ENCODE data around the gene CCDC137.
"Not testable (repeated sequence)": the region's sequence is repeated elsewhere in the genome, so short reads cannot be mapped to it uniquely, and the experiment has no call there.

CCDC137 gene

DNA sequence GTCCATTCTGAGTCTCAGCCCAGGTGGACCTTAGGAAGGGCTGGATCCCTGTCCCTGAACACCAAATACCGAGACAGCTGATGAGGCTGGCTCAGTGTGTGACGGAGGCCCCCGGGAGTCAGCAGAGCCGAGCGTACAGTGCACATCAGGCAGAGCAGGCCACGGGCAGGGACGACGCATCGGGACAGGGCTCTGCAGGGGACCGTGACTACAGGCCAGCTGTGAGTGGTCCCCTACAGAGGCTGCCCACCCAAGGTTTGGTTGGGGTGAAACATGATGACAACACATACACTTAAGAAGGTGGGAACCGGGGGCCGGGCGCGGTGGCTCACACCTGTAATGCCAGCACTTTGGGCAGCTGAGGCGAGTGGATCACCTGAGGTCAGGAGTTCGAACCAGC, 6.4 kb downstream of the CCDC137 start:
- no peak overlapping the region for H3K27ac ChIP-seq
- no peak for TF ChIP-seq ZFX (IDR thresholded peaks at IDR 0.05)
- TF ChIP-seq, protein P1, sequence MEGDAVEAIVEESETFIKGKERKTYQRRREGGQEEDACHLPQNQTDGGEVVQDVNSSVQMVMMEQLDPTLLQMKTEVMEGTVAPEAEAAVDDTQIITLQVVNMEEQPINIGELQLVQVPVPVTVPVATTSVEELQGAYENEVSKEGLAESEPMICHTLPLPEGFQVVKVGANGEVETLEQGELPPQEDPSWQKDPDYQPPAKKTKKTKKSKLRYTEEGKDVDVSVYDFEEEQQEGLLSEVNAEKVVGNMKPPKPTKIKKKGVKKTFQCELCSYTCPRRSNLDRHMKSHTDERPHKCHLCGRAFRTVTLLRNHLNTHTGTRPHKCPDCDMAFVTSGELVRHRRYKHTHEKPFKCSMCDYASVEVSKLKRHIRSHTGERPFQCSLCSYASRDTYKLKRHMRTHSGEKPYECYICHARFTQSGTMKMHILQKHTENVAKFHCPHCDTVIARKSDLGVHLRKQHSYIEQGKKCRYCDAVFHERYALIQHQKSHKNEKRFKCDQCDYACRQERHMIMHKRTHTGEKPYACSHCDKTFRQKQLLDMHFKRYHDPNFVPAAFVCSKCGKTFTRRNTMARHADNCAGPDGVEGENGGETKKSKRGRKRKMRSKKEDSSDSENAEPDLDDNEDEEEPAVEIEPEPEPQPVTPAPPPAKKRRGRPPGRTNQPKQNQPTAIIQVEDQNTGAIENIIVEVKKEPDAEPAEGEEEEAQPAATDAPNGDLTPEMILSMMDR (conservative IDR thresholded peaks at IDR 0.05): no peak

DNA sequence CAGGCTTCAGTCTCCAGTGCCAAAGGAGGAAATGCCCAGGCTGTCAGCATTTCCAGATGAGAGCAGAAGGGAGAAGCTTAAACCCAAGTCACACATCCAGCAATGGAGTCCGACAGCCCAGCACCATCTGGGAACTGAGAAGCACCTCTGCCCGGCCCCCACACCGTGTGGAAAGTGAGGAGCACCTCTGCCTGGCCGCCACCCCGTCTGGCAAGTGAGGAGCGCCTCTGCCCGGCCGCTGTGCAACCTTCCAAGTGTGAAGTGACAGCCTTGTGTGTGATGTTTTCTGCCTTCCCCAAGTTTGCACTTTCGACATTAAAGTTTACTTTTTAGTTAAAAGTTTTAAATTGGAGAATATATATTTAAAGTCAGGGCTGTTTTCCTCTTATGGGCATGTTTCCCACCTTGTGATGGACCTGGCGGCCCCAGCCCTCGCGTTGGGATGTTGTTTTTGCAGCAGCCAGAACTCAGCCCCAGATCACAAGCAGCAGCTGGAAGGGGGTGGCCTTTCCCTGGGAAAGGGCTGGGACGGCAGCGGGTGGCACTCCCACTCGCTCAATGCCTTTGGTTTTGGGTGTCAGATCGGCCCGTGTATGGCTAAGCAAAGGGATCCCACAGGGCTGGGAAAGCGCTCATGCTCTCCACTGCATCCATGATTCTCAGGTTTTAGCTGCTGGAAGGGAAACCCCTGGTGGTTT, 7.2 kb downstream of the CCDC137 start:
- TF ChIP-seq ZFX (IDR thresholded peaks at IDR 0.05): no peak
- TF ChIP-seq, protein P1 (conservative IDR thresholded peaks at IDR 0.05): no peak
- H3K27ac ChIP-seq: no peak overlapping the region

DNA sequence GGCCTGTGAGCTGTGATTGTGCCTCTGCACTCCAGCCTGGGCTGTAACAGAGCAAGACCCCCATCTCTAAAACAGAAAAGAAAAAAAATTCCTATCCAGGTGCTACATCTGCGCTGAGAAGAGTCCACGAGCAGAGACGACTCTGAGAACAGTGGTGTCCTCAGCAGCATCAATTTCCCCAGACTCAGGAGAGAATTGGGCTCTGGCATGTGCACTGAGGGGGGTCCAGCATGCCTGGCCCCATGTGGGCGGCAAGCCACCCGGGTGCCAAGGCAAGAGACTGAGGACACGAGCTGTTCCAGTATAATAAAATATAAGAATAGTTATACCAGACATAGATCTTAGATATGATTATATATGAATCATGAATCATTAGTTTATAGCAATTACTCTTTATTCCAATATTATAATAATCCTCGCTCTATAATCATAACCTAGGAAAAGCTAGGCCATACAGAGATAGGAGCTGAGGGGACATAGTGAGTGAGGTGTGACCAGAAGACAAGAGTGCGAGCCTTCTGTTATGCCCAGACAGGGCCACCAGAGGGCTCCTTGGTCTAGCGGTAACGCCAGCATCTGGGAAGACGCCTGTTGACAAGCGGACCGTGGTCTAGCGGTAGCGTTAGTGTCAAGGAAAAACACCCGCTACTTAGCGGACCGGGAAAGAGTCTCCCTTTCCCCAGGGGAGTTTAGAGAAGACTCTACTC, 9.1 kb downstream of the CCDC137 start:
- H3K27ac ChIP-seq: not testable (repeated sequence)
- TF ChIP-seq, protein P1 (conservative IDR thresholded peaks at IDR 0.05): peak; percentile 88

DNA sequence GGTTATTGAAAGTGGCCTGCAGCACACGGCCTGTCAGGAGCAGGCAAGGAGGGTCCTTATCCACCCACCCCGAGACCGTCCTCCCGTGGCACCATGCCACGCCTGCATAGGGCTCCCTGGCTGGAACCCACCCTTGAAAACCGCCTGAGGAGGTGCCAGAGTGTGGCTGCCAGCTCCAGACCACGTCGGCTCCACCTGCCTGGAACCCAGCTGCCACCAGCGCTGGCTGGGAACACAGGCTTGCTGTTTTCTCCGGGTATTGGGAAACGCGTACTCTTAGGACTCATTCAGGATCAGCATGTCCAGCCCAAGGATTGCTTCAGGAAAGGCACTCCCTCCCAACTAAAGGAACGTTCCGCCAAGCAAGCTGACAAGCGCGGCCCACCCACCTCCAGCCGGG, 10.4 kb downstream of the CCDC137 start:
- H3K27ac ChIP-seq: no peak overlapping the region
- no peak for TF ChIP-seq ZFX (IDR thresholded peaks at IDR 0.05)
- TF ChIP-seq, protein P1 (conservative IDR thresholded peaks at IDR 0.05): no peak

DNA sequence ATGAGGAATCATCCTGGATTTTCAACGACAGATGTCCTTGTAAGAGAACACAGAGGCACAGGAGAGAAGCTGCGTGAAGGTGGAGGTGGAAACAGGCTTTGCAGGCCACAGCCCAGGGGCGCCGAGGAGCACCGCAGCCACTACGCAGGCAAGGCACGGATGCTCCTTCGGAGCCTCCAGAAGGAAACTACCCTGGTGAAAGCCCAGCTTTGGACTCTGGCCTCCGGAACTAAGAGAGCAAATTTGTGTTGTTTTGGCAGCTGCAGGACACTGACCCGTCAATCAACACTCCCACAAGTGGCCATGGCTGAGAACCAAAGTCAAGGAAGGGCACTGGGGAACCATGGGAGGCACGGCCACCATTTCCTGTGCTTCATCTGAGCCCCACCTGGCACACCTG, 13.6 kb downstream of the CCDC137 start:
- no peak overlapping the region for H3K27ac ChIP-seq
- TF ChIP-seq ZFX (IDR thresholded peaks at IDR 0.05): no peak
- TF ChIP-seq, protein P1 (conservative IDR thresholded peaks at IDR 0.05): no peak

DNA sequence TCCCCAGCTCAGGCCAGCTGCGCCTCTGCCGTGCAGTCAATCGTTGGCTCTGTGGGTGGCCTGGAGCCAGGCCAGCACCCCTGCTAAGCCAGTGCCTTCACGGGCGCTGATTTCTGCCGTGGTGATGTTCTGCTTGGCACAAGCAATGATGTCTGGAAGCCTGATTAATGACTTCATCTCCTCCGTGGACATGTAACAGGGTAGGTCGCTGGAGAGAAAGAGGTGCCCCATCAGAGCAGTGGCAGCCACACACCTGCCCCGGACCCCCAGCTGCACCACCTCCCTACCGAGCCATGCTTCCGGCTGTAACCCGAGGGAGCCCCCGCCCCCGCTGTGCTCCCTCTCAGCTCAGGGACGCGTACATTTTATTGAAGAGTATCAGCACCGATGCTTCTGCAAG, 15.1 kb downstream of the CCDC137 start:
- no peak for TF ChIP-seq ZFX (IDR thresholded peaks at IDR 0.05)
- TF ChIP-seq, protein P1 (conservative IDR thresholded peaks at IDR 0.05): no peak
- no peak overlapping the region for H3K27ac ChIP-seq

DNA sequence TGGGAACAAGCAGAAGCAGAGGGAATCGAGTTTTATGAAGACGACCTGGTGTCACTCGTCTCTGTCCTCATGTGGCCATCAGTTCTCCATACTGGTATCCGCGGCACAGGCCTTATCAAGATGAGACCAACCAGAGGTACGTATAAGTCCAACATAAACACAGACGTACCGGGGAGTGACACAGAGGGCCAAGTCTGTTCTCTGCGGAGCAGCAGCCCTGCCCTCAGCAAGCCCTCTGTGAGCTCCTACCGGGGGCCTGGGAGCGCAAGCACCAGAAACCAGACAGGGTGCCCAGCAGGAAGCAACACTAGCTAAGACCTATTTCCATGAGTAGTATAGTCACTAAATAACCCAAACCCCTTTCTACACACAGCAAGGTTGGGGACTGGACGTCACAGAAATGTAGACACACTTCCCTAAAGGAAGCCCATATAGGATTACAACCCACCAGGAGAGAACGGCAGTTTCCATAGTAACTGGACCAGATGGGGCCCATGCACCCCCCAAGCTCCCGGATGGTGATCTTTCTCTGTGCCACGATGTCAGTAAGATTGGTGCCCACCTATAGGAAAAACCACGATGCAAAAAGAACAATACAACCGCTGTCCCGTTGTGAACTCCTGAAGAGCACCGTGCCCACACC, 16.1 kb downstream of the CCDC137 start:
- no peak for TF ChIP-seq ZFX (IDR thresholded peaks at IDR 0.05)
- TF ChIP-seq, protein P1 (conservative IDR thresholded peaks at IDR 0.05): no peak
- H3K27ac ChIP-seq: peak overlapping the region; percentile 93
